Stimulated activated naive CD8-positive, alpha-beta T cell treated with anti-CD3 and anti-CD28 coated beads, Interleukin-15, Interleukin-2, amounts not matched to agents 100 ng/mL and 50 ng/mL, for 24 hours (primary cell): ENCODE data around the gene CDH15.

Experiments used
- H3K27ac Mint-ChIP-seq: one replicate; pipeline ENCODE4 v1.8.0; 2021; ENCODE audit warnings: mild to moderate bottlenecking, mixed read lengths
- H3K27me3 Mint-ChIP-seq: one replicate; pipeline ENCODE4 v1.8.0; 2021; ENCODE audit warnings: mixed read lengths
- H3K36me3 Mint-ChIP-seq: one replicate; pipeline ENCODE4 v1.8.0; 2021; ENCODE audit warnings: low read depth, mixed read lengths
- H3K4me1 Mint-ChIP-seq: one replicate; pipeline ENCODE4 v1.8.0; 2021; ENCODE audit warnings: low read depth, mixed read lengths
- H3K4me3 Mint-ChIP-seq: one replicate; pipeline ENCODE4 v1.8.0; 2021; ENCODE audit warnings: mild to moderate bottlenecking, mixed read lengths
- H3K9me3 Mint-ChIP-seq: one replicate; pipeline ENCODE4 v1.8.0; 2021; ENCODE audit warnings: mixed read lengths

The CDH15 gene

DNA sequence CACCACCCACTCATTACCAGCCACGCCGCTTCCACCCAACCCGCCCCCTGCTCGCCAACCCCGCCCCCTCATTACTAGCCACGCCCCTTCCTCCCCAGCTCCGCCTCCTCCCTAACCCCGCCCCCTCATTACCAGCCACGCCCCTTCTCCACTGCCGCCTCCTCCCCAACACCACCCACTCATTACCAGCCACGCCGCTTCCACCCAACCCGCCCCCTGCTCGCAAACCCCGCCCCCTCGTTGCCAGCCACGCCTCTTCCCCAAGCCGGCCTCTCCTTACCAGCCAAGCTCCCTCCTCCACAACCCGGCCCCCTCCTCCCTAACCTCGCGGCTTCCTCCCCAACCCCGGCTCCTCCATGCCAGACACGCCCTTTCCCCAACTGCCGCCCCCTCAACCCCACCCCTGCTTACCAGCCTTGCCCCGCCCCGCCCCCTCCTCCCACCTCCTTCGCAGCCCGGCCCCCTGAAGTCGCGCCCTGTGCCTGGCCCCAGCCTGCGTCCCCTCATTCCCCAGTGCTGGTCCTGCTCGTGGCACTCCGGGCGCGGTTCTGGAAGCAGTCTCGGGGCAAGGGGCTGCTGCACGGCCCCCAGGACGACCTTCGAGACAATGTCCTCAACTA is 21.5 kb downstream of the CDH15 start:
- Mint-ChIP-seq H3K9me3 (no peaks in the 10 kb centered on the region), H3K27me3 (no peaks in the 10 kb centered on the region), H3K4me1 (no peaks in the 10 kb centered on the region), H3K36me3 (no peaks in the 10 kb centered on the region), H3K27ac (no peak overlapping the region), H3K4me3 (no peak overlapping the region)

DNA sequence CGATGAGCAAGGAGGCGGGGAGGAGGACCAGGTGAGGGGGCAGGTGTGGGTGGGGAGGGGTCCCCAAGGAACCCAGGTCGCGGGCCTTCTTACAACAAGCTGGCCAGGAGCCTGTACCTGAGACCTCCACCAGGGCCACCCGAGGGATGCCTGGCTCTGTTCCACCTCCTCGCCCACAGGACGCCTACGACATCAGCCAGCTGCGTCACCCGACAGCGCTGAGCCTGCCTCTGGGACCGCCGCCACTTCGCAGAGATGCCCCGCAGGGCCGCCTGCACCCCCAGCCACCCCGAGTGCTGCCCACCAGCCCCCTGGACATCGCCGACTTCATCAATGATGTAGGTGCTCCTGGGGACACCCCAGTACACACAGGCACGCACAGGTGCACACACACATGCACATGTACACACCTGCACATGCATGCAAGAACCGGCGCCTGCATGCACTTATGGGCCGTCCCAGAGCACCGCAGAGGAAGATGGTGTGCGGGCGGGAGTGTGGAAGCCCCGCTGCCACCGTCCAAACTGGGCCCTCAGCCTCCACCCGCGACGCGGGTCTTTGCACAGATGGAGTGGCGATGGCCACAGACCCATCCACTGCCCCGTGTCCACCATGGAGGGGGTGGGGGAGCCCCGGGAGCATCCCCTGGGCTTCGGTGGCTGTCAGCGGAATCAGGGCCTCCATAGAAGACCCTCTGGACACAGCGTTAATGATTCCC is 22.2 kb downstream of the CDH15 start:
- Mint-ChIP-seq H3K9me3 (no peaks in the 10 kb centered on the region), H3K36me3 (no peaks in the 10 kb centered on the region), H3K27me3 (no peaks in the 10 kb centered on the region), H3K4me1 (no peaks in the 10 kb centered on the region), H3K4me3 (no peak overlapping the region), H3K27ac (no peak overlapping the region)

DNA sequence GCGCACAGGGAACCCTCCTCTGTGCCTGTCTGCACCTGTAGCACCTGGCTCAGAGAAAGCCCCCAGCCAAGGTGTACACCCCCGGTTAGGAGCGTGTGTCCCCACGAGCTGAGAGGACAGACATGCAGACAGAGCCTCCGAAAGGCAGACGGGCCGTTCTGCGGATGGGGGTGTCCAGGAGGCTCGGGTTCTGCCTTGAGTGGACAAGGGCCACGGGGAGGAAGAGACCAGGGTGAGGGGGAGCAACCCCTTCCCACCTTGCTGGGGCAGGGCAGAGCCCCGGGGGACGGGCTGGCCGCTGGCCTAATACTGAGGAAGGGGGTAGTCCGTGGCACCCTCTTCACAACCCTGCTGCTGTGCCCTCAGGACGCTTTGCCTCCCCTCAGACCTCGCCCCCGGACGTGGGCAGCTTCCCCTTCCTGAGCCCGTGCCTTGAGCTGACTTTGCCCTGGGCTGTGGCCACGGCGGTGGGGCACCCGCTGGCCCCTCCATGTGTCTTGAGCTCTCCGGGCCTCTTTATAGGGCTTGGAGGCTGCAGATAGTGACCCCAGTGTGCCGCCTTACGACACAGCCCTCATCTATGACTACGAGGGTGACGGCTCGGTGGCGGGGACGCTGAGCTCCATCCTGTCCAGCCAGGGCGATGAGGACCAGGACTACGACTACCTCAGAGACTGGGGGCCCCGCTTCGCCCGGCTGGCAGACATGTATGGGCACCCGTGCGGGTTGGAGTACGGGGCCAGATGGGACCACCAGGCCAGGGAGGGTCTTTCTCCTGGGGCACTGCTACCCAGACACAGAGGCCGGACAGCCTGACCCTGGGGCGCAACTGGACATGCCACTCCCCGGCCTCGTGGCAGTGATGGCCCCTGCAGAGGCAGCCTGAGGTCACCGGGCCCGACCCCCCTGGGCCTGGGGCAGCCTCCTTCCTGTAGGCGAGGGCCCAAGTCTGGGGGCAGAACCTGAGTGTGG is 23.1 kb downstream of the CDH15 start:
- no peaks in the 10 kb centered on the region for H3K27me3 Mint-ChIP-seq
- no peaks in the 10 kb centered on the region for H3K4me1 Mint-ChIP-seq
- no peaks in the 10 kb centered on the region for H3K9me3 Mint-ChIP-seq
- H3K4me3 Mint-ChIP-seq: no peak overlapping the region
- no peak overlapping the region for H3K27ac Mint-ChIP-seq
- no peaks in the 10 kb centered on the region for H3K36me3 Mint-ChIP-seq

GRCh38 chr16:89195521-89196171 is 24.1 kb downstream of the CDH15 start:
- Mint-ChIP-seq H3K27me3 (peaks cover 9% of the 10 kb centered on the region), H3K9me3 (no peaks in the 10 kb centered on the region)

DNA sequence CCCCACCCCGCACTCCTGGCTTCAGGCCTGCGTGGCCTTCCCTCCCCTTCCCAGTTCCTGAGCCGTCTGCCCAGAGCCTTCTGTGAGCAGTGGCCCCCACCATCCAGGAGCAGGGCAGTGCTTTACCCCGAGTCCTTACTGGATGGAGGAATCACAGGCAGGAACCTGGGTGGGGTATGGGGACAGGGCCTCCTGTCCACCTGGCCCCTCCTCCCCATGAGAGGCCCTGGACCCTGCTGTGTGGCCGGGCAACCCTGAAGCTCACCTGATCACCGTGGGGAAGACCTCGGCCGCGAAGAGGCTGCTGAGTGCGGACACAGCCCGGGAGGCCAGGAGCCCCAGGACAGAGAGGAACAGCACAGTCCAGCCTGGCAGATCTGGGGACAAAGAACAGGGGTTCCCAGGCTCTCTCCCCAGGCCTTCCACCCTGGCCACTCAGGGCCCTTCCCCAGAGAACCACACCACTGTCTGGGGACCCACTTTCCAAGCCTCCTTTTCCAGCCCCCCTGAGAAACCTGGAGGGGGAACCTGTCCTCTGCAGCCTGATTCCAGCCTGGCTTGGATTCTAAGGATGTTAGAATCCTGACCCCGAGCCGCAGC is 25.6 kb downstream of the CDH15 start:
- H3K27ac Mint-ChIP-seq: no peak overlapping the region
- H3K4me1 Mint-ChIP-seq: peaks cover 10% of the 10 kb centered on the region
- H3K27me3 Mint-ChIP-seq: peaks cover 12% of the 10 kb centered on the region
- H3K9me3 Mint-ChIP-seq: no peaks in the 10 kb centered on the region
- no peak overlapping the region for H3K4me3 Mint-ChIP-seq
- H3K36me3 Mint-ChIP-seq: no peaks in the 10 kb centered on the region

More at GRCh38 chr16:89195521-89196171, 24.1 kb downstream of the CDH15 start:
- Mint-ChIP-seq H3K4me3 (no peak overlapping the region), H3K36me3 (no peaks in the 10 kb centered on the region), H3K27ac (no peak overlapping the region), H3K4me1 (peaks cover 8% of the 10 kb centered on the region)

GRCh38 chr16:89197633-89198416 is 26.3 kb downstream of the CDH15 start:
- Mint-ChIP-seq H3K9me3 (no peaks in the 10 kb centered on the region), H3K27ac (no peak overlapping the region), H3K27me3 (peaks cover 18% of the 10 kb centered on the region), H3K4me1 (peaks cover 10% of the 10 kb centered on the region), H3K36me3 (no peaks in the 10 kb centered on the region), H3K4me3 (no peak overlapping the region)

DNA sequence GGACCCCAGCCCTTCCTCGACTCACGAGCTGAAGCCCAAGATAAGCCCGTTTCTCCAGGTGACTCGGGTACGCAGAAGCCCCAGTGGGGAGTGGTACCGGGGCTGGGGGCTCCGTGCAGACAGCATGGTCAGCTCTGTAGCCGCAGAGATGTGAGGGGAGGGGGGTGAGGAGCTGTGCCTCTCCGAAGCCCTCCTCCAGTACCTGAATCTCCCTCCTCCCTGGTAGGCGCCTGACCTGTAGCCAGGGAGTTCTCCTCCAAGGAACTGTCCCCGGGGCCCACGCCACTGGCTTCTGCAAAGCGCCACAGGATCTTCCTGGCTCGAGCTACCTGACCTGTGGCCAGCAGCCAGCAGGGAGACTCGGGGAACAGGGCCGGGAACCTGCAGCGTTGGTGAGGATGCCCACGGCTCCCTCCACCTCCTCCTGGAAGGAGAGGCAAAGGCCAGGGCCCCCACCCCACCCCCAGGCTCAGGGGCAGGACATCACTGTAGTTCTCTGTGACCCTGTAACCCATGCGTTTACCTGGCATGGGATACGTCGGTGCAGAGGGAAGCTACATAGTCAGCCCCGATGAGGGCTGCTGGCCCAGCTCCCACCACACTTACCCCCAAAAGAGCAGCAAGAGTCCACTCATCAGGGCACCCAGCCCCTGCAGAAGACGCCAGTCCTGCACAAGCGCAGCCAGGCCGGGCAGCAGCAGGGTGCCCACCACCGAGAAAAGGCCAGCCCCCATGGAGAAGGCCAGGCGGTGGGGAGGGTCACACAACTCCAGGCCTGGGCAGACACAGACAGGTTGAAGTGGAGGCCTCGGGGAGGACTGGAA is 27.1 kb downstream of the CDH15 start:
- H3K9me3 Mint-ChIP-seq: no peaks in the 10 kb centered on the region
- H3K27ac Mint-ChIP-seq: no peak overlapping the region
- H3K4me3 Mint-ChIP-seq: no peak overlapping the region
- no peaks in the 10 kb centered on the region for H3K36me3 Mint-ChIP-seq
- H3K27me3 Mint-ChIP-seq: peaks cover 27% of the 10 kb centered on the region
- peaks cover 10% of the 10 kb centered on the region for H3K4me1 Mint-ChIP-seq

DNA sequence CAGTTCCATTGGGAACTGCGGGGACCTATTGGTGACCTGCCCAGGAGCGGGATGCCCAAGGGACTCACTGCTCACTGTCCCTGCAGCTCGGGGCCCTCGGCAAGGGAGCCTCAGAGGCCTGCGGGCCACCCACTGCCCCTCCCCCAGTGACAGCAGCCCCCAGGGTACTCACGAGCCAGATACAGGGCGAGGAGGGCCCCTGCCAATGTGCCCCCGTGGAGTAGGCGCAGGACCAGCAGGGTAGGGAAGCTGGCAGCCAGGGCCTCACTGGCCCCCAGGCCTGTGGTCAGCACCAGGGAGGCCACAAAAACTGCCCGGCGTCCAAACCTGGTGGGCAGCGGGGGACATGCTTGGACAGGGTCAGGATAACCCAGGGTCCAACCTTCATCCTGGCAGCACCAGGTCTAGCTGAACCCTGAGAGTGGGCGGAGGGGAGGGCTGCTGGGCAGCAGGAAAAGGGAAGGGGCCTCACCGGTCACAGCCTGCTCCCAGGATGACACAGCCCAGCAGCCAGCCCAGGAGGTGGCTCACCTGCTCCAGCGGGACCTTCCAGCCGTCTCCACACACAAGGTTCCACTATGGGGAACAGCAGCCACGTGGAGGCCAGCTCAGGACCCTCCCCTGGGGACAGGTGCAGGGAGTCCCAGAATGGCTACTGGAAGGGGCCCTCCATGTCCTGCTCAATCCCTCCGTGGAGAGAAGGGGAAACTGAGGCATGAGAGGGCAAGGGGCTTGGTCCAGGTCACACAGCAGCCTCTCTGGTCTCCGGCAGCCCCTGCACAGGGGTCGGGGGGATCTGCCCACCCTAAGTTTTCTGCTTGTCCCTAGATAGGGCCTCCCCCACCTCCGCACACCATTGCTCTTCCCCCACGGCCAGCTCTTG is 27.9 kb downstream of the CDH15 start:
- peaks cover 35% of the 10 kb centered on the region for H3K27me3 Mint-ChIP-seq
- H3K36me3 Mint-ChIP-seq: no peaks in the 10 kb centered on the region

GRCh38 chr16:89200124-89200849 is 28.7 kb downstream of the CDH15 start, which contains the start of gene SLC22A31:
TSS of gene SLC22A31 (minus strand) at chr16:89200537. CDS start at chr16:89200501, 36 bp downstream.
- H3K27ac Mint-ChIP-seq: no peak within 1 kb of the TSS

More for the DNA sequence above, 27.9 kb downstream of the CDH15 start:
- no peaks in the 10 kb centered on the region for H3K9me3 Mint-ChIP-seq
- H3K4me1 Mint-ChIP-seq: peaks cover 10% of the 10 kb centered on the region
- no peak overlapping the region for H3K4me3 Mint-ChIP-seq
- no peak overlapping the region for H3K27ac Mint-ChIP-seq

DNA sequence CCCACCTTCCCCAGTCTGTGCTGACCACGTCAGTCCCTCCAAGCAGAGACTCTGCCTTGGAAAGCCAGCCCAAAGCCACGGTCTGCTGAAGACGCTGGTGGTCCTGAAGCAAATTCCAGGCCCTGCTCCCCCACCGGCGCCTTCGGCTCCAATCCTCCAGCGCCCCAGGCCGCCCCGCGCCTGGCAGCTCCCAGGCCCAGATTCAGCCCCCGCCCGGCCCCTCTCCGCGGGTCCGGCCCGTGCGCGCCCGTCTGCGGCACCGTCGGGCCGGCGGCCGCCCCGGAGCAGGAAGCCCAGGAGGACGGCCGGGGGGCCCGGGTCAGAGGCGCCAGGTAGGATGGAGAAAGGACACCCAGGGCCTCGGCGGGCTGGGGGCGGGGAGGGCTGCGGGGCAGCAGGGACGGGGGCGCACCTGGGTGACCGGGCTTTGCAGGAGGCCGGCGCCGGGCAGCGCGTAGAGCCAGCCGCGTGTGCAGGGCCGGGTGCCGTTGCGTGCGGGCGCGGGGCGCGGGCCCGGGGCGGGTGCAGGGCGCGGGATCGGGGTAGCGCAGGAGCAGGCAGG is 29.4 kb downstream of the CDH15 start:
- peaks cover 40% of the 10 kb centered on the region for H3K27me3 Mint-ChIP-seq
- H3K9me3 Mint-ChIP-seq: no peaks in the 10 kb centered on the region
- no peaks in the 10 kb centered on the region for H3K36me3 Mint-ChIP-seq
- H3K4me1 Mint-ChIP-seq: peaks cover 10% of the 10 kb centered on the region
- no peak overlapping the region for H3K4me3 Mint-ChIP-seq
- no peak overlapping the region for H3K27ac Mint-ChIP-seq

More at GRCh38 chr16:89200124-89200849, 28.7 kb downstream of the CDH15 start, which contains the start of gene SLC22A31:
- H3K9me3 Mint-ChIP-seq: no peaks in the 10 kb centered on the region
- no peak within 1 kb of the TSS for H3K4me3 Mint-ChIP-seq
- peaks cover 10% of the 10 kb centered on the region for H3K4me1 Mint-ChIP-seq
- no peaks in the 10 kb centered on the region for H3K36me3 Mint-ChIP-seq
- H3K27me3 Mint-ChIP-seq: peaks cover 40% of the 10 kb centered on the region

DNA sequence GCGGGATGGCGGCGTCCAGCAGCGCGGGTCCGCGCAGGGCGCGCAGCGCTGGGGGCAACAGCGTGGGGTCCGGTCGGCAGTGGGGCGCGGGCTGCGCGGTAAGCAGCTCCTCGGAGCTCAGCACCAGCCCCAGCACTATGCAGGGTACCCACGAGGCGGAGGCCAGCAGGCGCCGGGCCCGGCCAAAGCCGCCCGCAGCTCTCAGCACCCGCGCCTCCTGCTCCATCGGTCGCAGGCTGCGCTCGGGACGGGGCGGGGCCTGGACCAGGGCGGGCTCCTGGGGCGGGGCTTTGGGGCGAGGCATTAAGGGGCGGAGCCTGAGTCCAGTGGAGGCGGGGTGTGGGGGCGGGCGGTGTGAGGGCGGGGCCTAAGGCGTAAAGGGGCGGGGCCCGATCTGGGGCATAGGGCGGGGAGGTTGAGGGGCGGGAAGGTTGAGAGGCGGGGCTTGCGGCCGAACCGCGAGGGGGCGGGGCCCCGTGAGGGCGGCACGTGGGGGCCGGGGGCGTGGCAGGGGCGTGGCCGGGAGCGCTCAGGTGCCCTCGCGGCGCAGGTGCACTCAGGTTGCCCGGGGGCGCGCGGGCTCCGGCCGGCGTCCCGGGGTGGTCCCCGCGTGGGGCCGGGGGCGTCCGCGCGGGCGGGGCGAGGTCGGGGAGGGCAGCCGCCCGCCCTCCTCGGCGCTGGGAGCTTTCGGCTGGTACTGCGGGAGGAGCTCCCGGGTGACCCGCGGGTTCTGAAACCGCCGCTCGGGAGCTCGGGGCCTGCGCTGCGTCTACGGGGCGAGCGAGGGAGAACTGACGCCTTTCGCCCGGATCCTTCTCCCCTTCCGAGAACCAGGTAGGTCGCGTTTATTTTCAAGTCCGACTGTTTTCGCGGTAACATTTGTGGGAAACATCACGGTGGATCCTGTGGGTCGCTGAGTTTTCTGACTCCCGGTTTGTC is 30.2 kb downstream of the CDH15 start:
- Mint-ChIP-seq H3K4me3 (peak overlapping the region; percentile 52), H3K27ac (no peak overlapping the region), H3K9me3 (no peaks in the 10 kb centered on the region), H3K36me3 (no peaks in the 10 kb centered on the region), H3K4me1 (peaks cover 10% of the 10 kb centered on the region), H3K27me3 (peaks cover 45% of the 10 kb centered on the region)
